GM18861 (cell line): ENCODE data around the gene RAB10.
"Not testable (repeated sequence)": the region's sequence is repeated elsewhere in the genome, so short reads cannot be mapped to it uniquely, and the experiment has no call there.

ENCODE experiments used
- ATAC-seq: cut with Tn5 transposase; IDR thresholded peaks from one replicate; pipeline ENCODE4 v1.9.1; 2021; ENCODE audit not compliant: unreplicated experiment

The RAB10 gene

DNA sequence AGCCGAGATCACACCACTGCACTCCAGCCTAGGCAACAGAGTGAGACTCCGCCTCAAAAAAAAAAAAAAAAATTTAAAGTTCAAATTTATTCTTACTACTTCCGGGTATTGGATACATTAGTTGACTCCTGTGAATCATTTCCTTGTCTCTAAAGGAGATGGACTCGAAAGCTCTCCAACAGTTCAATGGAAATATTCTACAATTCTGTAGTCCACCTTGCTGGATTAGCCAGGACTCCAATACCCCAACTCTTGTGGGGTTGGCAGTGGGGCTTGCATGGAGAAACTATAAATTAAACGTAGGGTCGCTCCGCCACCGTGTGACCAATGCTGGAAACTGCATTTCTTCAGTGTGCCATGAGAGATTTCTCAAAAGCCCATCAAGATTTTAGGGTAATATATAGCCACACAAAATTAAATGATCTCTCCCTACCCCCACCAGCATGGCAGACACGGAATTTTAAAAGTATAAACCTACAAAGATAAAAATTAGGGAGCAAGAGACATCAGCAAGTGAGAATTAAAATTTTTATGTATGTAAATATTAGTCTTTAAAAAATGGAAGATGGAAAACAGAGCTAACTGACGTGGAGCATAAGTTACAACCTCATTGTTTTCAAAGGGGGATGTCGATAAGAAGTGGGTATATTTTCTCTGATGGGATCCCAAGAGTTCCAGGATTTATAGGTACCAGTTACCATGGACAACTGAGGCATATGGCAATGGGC lies 111.2 kb downstream of the RAB10 start:
- ATAC-seq: no peak

DNA sequence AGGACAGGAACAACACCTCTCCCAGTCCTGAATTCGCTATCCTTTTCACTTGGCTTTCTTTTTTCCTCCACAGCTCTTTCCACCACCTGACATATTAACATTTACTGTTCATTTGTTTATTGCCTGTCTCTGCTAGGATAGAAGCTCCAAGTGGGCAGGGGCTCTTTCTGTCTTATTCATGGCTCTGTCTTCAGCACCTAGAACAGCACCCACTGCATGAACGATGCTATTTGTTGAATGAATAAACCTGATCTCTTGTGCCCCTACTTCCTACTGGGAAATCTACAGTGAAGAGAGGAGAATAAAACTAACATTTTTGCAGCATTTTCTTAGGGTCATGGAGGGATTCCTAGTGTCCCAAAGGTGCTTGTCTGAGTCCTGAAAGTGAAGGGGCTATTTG lies 114.6 kb downstream of the RAB10 start:
- ATAC-seq: no peak

DNA sequence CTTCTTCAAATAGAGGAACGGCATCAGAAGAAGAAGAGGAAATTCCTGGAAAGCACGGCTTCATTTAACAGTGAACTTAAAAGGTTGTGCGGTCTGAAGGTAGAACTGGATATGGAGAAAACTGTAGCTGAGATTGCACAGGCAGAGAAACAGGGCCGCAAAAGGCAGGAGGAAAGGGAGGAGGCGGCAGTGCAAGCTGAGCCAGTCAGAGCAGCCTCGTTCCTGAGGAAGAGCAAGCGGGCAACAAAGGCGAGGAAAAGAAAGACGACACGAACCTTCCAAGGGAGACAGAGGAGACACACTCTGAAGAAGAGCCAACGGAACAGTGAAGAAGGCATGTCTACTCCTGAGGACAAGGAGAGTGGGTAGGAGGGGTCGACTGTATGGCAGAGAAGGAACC lies 116.4 kb downstream of the RAB10 start:
- ATAC-seq: no peak

DNA sequence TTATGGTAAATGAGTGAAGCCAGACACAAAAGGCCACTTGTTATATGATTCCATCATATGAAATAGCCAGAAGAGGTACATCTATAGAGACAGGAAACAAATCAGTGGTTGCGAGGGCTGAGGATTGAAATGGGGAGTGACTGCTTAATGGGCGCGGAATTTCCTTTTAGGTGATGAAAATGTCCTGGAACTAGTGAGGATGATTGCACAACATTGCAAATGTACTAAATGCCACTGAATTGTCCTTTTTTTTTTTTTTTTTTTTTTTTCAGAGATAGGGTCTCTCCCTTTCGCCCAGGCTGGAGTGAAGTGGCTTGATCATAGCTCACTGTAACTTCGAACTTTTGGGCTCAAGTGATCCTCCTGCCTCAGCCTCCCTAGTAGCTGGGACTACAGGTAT lies 123.7 kb downstream of the RAB10 start:
- no peak for ATAC-seq

DNA sequence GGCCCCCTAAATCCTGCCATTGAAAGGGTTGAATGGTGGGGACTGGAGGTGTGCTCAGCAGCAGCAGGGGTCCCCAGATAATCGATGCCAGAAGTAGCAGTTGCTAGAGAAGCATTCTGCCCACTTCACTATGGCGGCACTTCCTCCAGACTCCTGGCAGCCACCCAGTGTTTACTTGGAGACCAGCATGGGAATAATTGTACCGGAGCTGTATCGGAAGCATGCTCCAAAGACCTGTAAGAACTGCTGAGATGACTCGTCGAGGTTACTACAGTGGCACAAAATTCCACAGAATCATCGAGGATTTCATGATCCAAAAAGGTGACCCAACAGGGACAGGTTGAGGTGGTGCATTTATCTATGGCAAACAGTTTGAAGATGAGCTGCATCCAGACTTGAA lies 128.0 kb downstream of the RAB10 start:
- no peak for ATAC-seq

DNA sequence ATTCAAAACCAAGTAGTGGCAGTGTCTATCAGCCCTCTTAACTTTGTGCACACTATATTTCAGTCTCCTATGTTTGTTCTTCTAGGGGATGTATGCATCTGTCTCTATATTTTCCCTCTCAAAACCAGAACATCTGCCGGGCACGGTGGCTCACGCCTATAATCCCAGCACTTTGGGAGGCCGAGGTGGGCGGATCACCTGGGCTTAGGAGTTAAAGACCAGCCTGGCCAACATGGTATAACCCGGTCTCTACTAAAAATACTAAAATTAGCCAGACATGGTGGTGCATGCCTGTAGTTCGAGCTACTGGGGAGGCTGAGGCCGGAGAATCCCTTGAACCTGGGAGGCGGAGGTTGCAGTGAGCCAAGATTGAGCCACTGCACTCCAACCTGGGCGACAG lies 129.1 kb downstream of the RAB10 start:
- ATAC-seq: no peak

DNA sequence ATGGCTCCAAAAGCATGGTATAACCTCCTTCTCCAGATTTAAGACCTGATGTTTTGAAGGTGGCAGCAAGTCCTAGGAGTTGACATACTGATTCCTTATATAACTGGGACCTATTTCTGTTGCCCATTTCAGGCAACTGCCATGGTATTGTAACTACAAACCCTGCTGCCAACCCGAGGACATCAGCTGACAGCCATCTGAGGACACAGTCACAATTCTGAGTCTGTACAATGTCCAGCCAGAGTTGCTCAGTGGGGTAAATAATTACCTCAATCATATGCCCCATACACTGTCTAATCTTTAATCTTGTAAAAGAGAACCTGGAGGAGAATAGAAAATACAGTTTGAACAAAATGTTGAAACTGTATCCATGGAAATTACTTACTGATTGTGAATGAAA lies 130.3 kb downstream of the RAB10 start:
- ATAC-seq: no peak

DNA sequence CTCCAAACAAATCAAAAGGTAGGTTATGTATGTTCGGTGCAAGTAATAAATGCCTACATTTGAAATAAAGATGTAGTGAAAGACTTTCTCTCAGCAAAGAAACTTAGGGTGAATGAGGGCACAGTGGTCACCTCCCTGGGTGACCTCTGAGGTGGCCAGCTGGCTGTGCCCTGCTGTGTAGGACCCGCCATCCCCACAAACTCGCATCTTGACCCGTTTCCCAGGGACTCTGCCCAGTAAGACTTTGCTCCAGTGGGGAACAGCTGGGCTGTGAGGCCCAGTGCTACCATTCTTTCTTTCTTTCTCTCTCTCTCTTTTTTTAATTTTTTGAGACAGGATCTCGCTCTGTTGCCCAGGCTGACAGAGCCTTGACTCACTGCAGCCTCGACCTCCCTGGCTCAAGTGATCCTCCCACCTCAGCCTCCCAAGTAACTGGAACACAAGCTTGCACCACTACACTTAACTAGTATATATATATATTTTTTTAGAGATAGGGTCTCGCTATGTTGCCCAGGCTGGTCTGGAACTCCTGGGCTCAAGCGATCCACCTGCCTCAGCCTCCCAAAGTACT lies 130.8 kb downstream of the RAB10 start:
- no peak for ATAC-seq

DNA sequence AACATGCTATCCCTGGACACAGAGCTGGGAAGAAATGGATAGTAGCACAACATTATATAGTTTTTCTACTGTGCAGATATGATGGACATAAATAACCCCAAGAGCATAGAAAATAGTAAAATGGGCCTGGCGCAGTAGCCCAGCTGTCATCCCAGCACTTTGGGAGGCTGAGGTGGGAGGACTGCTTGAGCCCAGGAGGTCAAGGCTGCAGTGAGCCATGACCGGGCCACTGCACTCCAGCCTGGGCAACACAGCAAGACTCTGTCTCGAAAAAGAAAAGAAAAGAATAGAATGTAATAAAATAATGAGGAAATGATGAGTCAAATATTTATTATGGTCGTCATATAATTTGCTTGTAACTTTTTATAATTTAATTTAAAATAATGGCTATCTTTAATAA lies 131.5 kb downstream of the RAB10 start:
- ATAC-seq: no peak

DNA sequence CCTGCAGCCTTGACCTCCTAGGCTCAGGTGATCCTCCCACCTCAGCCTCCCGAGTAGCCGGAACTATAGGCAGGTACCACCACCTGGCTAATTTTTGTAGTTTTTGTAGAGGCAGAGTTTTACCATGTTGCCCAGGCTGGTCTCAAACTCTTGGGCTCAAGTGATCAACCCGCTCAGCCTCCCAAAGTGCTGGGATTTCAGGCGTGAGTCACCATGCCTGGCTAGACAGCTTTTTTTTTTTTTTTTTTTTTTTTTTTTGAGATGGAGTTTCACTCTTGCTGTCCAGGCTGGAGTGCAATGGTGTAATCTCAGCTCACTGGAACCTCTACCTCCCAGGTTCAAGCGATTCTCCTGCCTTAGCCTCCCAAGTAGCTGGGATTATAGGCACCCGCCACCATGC lies 132.7 kb downstream of the RAB10 start:
- not testable (repeated sequence) for ATAC-seq

DNA sequence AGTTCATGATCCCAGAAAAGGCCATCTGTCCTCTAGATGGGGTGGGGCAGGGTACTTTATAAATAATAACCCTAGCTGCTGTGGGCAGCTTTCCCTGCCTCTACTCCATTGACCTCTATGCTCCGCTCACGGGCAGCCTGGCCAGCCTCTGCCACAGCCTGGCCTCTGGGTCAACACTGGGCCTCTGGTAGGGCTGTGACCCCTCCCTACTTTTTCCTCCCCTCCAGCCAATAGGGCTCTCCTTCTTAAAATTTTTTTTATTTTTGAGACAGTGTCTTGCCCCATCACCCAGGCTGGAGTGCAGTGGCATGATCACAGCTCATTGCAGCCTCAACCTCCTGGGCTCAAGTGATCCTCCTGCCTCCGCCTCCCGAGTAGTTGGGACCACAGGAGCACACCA lies 134.9 kb downstream of the RAB10 start:
- no peak for ATAC-seq

DNA sequence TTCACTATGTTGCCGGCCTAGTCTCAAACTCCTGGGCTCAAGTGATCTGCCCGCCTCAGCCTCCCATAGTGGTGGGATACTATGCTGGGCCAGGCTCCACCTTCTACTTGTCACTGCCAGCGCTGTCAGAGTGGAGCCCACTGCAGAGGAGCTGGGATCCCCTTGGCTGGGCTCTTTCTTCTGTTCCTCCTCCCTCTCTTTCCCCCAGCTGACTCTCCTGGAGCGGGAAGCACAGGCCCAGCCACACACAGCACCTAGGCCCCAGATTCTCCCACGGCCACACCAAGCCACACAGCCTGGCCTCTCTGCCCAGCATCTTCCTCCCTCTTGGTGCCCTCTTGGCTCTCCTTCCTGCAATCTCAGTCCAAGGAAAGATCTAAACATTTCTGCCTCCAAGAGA lies 135.3 kb downstream of the RAB10 start:
- no peak for ATAC-seq

DNA sequence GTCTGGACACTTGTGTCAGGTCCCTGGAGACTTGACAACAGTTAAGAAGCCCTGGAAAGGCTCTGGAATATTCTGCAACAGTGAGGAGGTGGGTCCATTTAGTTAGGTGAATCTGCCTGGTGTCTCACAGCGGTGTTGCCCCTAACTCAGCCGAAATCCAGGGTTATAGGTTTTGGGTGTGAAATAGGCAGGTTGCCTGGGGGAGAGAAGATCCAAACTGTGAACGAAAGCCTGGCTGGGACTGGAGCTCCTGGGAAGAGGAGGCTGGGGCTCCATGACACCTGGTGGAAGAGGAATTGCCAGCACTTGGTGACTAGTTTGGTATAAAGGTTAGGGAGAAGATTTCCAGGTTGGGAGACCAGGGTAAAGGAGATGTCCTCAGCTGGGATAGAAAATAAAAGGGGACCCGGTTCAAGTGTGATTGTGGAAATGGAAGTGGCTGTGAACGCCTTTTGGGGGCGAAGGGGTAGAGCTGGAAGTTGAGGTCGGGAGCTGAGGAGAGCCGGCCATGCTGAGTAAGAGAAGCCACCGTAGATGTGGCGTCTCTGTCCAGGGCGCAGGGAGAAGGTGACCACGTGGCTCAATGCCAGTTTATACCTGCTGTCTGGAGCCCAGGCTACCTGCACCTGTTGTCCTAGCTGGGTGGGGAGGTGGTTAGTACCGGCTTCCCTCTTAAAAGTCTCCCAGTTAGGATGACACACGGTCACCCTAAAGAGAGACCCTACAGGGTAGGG lies 136.0 kb downstream of the RAB10 start:
- ATAC-seq: no peak

DNA sequence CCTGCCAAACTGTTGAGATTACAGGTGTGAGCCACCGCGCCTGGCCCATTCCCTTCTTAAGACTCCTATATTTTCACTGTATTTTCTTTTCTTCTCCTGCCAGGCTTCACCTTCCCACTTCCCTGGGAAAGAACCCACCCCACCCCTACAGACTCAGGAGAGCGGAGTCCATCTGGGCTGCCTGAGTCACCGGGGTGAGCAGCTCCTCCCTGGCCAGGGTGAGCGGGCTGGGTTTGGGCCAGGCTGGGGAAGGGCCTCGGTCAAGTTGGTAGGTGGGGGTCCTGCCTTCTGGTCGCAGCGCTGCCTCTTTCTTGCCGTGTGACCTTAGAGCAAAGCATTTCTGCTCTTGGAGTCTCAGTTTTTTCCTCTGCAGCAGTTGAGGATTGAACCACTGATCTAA lies 136.9 kb downstream of the RAB10 start:
- no peak for ATAC-seq

DNA sequence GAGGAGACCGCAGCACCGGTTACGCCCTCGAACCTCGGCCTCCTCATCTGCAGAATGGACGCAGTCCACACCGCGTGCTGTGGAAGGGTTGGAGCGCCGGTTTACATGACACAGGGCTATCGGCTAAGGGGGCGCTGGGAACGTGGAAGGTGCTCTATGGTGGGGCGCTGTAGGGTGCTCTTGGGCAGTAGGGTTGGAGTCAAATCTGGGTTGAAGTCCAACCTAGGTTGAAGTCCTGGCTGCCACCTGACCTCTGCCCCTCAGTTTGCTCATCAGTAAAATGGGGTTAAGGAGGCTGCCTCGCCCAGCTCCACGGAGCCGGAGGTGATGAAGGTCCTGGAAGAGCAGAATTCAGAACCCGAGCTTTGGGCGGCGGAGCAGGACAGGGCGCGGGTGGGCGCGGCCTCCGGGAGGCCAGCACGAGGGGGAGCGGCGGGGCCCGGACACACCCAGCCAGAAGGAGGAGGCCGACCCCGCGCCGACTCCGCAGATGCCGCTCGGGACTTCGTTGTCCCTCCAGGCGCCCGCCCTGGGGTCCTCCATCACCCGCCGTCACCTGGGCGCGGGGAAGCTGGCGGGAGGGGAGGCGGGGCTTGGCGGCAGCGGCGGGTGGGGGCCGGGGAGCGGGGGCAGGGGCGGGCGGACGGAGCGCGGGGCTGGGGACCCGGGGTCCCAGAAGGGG lies 138.4 kb downstream of the RAB10 start:
- no peak for ATAC-seq

DNA sequence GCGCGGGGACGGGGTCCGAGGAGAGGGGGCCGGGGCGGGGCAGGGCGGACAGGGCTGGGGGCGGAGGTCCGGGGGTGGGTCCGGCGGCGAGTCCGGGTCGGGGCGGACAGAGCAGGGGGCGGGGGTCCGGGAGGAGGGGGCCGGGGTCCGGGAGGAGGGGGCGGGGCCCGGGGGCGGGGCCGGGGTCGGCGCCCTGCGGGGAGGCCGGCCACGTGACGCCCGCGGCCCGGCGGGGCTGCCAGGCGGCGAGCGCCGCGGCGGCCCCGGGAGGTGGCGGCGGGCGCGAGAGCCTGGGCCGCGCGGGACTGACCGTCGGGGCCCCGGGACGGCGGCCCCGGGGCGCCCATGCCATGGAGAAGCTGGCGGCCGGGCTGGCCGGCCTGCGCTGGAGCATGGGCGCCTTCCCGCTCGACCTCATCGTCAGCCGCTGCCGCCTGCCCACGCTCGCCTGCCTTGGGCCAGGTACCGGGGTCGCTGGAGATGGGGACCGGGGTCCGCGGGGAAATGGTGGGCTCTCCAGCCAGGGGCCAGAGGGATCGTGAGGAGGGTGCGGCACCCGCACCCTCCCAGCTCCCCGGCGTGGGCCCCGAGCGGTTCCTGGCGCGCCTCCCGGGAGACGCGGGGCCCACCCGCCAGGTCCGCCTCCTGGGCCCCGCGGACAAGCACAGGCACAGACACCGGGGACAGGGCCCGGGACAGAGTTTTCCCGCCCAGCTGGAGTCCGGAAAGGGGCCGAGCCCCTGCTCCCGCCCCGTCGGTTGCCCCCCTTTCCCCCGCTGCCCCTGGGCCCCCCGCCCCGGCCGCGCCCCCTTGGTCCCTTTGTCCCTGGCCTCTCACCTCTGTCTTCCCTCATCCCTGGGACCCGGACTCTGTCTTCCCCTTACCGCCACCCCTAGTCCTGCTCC lies 139.2 kb downstream of the RAB10 start, which contains the start of gene GAREM2:
TSS of gene GAREM2 (plus strand) at position 218 of the 905 bp plus-strand sequence. CDS start at position 351, 133 bp downstream.
- ATAC-seq: no peak

DNA sequence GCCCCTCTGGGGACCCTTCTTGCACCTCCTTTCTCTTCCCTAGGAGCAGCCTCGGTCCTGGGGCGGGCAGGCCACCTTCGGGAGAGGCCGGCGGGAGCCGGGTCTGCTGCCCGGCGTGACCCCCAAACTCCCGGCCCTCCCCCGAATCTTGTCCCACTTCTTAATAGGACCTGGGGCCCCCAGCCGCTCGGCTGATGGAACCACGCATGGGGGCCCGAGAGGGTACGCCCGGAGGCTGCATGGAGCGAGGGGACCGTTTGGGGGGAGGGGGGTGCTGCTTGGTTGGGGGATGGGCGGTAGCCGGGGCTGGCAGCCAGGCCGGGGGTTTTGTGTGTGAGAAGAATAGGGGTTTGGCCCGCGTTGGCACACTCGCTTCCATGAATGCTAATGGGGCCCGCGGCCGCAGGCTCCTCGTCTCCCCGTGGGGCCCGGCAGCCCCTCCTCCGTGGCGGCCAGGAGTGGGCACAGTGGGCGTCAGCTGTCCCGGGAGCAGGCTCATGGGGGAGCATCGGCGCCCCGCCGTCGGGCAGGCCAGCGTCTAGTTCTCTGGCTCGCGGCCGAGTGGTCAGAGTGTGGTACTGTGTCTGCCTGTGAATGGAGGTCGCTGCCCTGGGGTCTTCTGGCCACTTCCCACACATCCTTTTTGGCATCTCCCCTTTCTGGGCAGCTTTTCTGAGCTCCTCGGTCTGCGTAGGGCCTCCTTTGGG lies 140.0 kb downstream of the RAB10 start:
- no peak for ATAC-seq

DNA sequence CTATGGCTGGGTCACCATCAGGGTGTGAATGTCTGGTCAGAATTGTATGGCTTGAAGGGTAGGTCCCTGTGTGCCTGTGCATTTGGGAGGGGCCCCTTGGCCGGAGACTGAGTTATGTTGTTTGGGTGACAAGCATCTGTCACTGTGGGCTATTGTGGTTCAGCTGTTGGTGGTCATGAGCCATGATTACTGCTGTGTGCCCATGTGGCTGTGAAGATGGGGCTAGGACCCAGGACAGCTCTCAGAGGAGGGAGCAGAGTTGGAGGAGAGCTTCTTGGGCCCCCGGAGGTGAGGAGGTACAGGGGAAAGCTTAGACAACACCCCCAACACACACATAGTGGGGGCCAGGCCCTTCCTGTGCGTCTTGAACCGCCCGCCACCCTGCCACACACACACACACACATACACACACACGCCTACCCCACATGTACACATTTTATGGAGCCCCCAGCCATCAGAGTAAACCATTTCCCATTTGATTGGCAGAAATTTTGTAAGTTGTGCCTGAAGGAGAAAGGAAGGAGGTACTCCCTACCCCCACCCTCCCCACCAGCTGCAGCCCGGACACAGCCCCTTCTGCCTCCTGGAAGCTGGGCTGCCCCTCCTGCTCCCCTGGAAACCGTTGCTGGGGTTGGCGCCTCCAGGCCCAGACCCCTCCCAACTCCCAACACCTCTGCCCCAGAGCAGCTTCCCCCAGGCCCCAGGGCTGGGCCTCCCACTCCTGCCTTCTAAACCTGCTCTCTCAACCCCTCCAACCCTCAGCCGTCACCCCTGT lies 141.0 kb downstream of the RAB10 start:
- ATAC-seq: no peak
